ENCODE data around the gene SPEN.

The SPEN gene

GRCh38 chr1:15983275-15983674 is 135.8 kb downstream of the SPEN start:
- DNase-seq (ENCODE audit: low read depth in 2 of 2): no peak

GRCh38 chr1:15985611-15986297 is 138.2 kb downstream of the SPEN start:
- no peak for DNase-seq (ENCODE audit: low read depth in 2 of 2)

- no peak for DNase-seq (ENCODE audit: low read depth in 2 of 2)
Observed at GRCh38 chr1:15988856-15989736, 141.6 kb downstream of the SPEN start.

GRCh38 chr1:15989776-15990175 is 142.3 kb downstream of the SPEN start:
- no peak for DNase-seq (ENCODE audit: low read depth in 2 of 2)

Data from stimulated activated CD8-positive, alpha-beta memory T cell treated with anti-CD3 and anti-CD28 coated beads, Interleukin-2, amount 100 ng/mL, for 48 hours (primary cell).